AG04450 (cell line): ENCODE data around the gene TOMM22. TPM values are rescaled to one million over a fixed set of nuclear protein-coding genes. Genes with fewer than 3 reads are reported as not detected.

Source experiments
- CTCF ChIA-PET: fragments of 300-600, 350-600 bp; formaldehyde crosslinking; extraction: SDS; loops from one replicate; lab custom pipeline; 2022; ENCODE audit warnings: antibody characterized with exemption, inconsistent platforms; lab: Charles Lee
- POLR2A ChIA-PET: fragments of 350-600 bp; formaldehyde crosslinking; extraction: SDS; loops from one replicate; lab custom pipeline; 2021; ENCODE audit warnings: antibody characterized with exemption, inconsistent platforms; lab: Yijun Ruan, JAX
- DNase-seq: peaks from one replicate; pipeline ENCODE4 v3.0.0-alpha.2; 2011; ENCODE audit warnings: low read depth, low spot score
- H3K27ac ChIP-seq: one replicate; pipeline ENCODE4 v1.5.1; 2012; ENCODE audit warnings: low read depth, low read length, control low read depth
- H3K27me3 ChIP-seq: one replicate; pipeline ENCODE4 v1.6.0; 2012; ENCODE audit warnings: low read length; ENCODE audit not compliant: control insufficient read depth, insufficient read depth
- H3K4me3 ChIP-seq: 2 replicates; pipeline ENCODE4 v1.5.1; 2011; ENCODE audit warnings: mild to moderate bottlenecking, low read depth, low read length, control low read depth
- H3K9me3 ChIP-seq: 2 replicates; pipeline ENCODE4 v1.5.1; 2012; ENCODE audit warnings: low read length; ENCODE audit not compliant: control insufficient read depth, insufficient read depth
- polyA plus RNA-seq: library from polyadenylated mRNA; depleted of rRNA; stranded (reverse); fragments of >200 nt; gene quantifications from 2 replicates; pipeline ENCODE4 v1.2.3, GENCODE V29; 2011
- TF ChIP-seq, protein P1 (sequence below): IDR thresholded peaks from 2 replicates; pipeline ENCODE4 v1.5.1; 2011; ENCODE audit warnings: low read depth, low read length, control low read depth, inconsistent platforms

TOMM22 gene
- polyA plus RNA-seq, 1 experiment: 68.9 TPM

DNA sequence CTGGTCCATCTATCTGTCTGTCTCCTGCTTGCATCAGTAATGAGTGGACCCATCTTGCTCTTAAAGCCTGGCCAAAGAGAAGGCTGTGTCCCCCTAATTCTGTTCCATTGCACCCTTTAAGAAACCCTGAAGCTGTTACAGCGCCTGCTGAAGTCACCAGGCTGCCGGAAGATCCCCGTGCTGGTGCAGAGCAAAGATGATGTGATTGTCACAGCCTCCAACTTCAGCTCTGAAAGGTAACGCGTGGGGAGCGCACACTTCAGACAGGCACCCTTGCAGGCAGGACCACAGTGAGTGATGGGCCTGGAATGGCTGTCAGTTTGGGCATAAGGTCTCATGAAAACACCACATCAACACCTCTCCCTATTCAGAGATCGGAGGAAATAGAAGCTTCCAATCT lies 42.4 kb downstream of the TOMM22 start:
- H3K4me3 ChIP-seq: no peak overlapping the region
- TF ChIP-seq, protein P1, sequence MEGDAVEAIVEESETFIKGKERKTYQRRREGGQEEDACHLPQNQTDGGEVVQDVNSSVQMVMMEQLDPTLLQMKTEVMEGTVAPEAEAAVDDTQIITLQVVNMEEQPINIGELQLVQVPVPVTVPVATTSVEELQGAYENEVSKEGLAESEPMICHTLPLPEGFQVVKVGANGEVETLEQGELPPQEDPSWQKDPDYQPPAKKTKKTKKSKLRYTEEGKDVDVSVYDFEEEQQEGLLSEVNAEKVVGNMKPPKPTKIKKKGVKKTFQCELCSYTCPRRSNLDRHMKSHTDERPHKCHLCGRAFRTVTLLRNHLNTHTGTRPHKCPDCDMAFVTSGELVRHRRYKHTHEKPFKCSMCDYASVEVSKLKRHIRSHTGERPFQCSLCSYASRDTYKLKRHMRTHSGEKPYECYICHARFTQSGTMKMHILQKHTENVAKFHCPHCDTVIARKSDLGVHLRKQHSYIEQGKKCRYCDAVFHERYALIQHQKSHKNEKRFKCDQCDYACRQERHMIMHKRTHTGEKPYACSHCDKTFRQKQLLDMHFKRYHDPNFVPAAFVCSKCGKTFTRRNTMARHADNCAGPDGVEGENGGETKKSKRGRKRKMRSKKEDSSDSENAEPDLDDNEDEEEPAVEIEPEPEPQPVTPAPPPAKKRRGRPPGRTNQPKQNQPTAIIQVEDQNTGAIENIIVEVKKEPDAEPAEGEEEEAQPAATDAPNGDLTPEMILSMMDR: no peak
- no peaks in the 10 kb centered on the region for H3K9me3 ChIP-seq
- H3K27me3 ChIP-seq: no peaks in the 10 kb centered on the region
- no peak for DNase-seq
- ChIA-PET CTCF (interaction anchor here (0.6 to 2.4 kb wide), 11 partner anchors 10 to 141 kb away, joined by 3 to 19 read pairs (median 6); no protein-coding TSS in a partner anchor), POLR2A (no interaction called here)
- H3K27ac ChIP-seq: no peak overlapping the region

DNA sequence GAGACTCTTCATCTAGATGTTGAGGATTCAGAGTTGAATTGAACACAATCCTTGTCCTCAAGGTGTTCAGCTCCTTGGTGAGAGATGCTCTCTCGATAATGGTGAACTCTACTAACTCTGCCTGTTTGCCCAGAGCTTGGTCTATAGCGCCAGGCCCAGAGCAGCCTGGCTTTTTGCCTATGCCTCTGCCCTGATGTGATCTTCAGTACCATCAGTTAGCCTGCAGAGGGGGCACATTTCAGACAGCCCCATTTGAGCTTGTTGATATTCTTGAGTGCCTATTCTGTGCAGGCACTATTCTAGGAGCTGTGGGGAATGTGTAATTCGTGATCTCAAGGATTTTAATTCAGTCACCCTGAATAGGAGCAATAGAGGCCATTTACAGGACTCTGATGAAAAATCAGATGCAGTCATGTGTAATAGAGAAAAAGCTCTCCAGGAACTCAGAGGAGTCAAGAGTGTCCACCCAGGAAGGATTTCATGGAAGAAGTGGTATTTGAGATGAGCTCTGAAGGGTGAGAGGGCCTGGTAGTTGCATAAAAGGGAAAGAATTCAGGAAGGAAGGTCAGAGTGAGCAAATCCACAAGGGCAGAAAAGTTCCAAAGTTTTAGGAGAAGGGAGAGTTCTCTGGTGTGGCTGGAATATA lies 43.3 kb downstream of the TOMM22 start:
- CTCF ChIA-PET: interaction anchor here (0.6 to 2.4 kb wide), 17 partner anchors 9 to 676 kb away, joined by 3 to 19 read pairs (median 4); partner anchors contain the start of gene GTPBP1
- no peaks in the 10 kb centered on the region for H3K27me3 ChIP-seq

DNA sequence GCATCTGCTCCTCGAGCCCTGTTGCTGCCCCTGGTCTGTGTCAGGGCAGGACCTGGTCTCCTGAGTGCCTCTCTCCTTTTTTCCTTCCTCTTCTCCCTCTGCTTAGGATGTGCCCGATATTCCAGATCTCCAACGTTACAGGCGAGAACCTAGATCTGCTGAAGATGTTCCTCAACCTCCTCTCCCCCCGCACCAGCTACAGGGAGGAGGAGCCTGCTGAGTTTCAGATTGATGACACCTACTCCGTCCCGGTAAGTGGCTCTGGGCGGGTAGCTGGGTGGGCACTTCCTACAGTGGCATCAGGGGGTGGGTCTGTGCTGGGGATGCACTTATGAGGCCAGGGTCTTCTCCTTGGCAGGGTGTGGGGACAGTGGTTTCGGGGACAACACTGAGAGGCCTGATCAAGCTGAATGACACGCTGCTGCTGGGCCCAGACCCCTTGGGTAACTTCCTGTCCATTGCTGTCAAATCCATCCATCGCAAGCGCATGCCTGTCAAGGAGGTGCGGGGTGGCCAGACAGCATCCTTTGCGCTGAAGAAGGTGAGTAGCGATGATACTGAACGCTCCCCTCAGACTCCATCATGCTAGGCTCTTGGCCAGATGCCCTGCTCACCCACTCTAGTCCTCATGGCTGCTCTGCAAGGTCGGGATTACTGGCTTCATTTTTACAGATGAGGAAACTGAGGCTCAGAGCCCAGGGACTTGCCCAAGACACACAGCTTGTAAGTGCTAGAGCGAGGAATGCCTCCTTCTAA lies 44.3 kb downstream of the TOMM22 start:
- Histone ChIP-seq H3K27me3 (no peaks in the 10 kb centered on the region), H3K4me3 (no peak overlapping the region), H3K27ac (peak overlapping the region; percentile 21), H3K9me3 (no peaks in the 10 kb centered on the region)
- DNase-seq: no peak
- ChIA-PET POLR2A (interaction anchor here (0.5 kb wide), 1 partner anchor 307 kb away, joined by 5 read pairs; no protein-coding TSS in a partner anchor), CTCF (interaction anchor here (0.6 to 2.4 kb wide), 7 partner anchors 13 to 677 kb away, joined by 3 to 16 read pairs (median 4); no protein-coding TSS in a partner anchor)
- TF ChIP-seq, protein P1: no peak

More for the DNA sequence above, 43.3 kb downstream of the TOMM22 start:
- DNase-seq: no peak
- TF ChIP-seq, protein P1: peak; percentile 57
- no peaks in the 10 kb centered on the region for H3K9me3 ChIP-seq
- H3K4me3 ChIP-seq: no peak overlapping the region
- POLR2A ChIA-PET: no interaction called here
- no peak overlapping the region for H3K27ac ChIP-seq

DNA sequence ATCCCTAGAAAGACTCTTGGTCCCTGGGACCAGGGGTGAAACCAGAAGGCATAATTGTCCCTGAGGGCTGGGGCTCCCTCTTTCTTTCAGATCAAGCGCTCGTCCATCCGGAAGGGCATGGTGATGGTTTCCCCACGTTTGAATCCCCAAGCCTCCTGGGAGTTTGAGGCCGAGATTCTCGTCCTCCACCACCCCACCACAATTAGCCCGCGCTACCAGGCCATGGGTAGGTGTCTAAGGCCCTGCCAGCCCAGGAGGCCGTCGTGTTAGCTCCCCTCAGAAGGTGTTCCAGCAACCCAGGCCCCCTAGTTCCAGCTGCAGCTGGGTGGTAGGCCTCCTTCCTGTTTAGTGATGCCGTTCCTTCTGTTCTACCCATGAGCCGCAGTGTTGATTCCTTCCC lies 45.4 kb downstream of the TOMM22 start:
- Histone ChIP-seq H3K4me3 (no peak overlapping the region), H3K27ac (no peak overlapping the region), H3K9me3 (no peaks in the 10 kb centered on the region), H3K27me3 (no peaks in the 10 kb centered on the region)
- no peak for DNase-seq
- ChIA-PET CTCF (no interaction called here), POLR2A (no interaction called here)
- TF ChIP-seq, protein P1: no peak
